ENCODE data around the gene VAMP5.
"Not testable (repeated sequence)": the region's sequence is repeated elsewhere in the genome, so short reads cannot be mapped to it uniquely, and the experiment has no call there.

Gene VAMP5

GRCh38 chr2:85584354-85584856 is at the start of gene VAMP5:
VAMP5 (plus strand) TSS chr2:85584431; CDS start chr2:85584491, 60 bp downstream.
- DNase-seq (ENCODE audit: low spot score) = peak; percentile 76

GRCh38 chr2:85534881-85535280 is 49.4 kb upstream of the VAMP5 start:
- no peak for DNase-seq (ENCODE audit: low spot score)

GRCh38 chr2:85536479-85536878 is 47.8 kb upstream of the VAMP5 start:
- no peak for DNase-seq (ENCODE audit: low spot score)

- no peak for DNase-seq (ENCODE audit: low spot score)
Observed at GRCh38 chr2:85537600-85538506, 46.4 kb upstream of the VAMP5 start.

GRCh38 chr2:85538507-85539360 is 45.5 kb upstream of the VAMP5 start, which contains the start of gene MAT2A:
MAT2A (plus strand) TSS chr2:85539168; CDS start chr2:85539288, 120 bp downstream.
- peak; percentile 78 for DNase-seq (ENCODE audit: low spot score)

- peak; percentile 15 for DNase-seq (ENCODE audit: low spot score)
Observed at GRCh38 chr2:85539361-85540132, 44.7 kb upstream of the VAMP5 start.

GRCh38 chr2:85540133-85540648 is 44.0 kb upstream of the VAMP5 start:
- no peak for DNase-seq (ENCODE audit: low spot score)

GRCh38 chr2:85541262-85541661 is 43.0 kb upstream of the VAMP5 start:
- no peak for DNase-seq (ENCODE audit: low spot score)

- DNase-seq (ENCODE audit: low spot score) = no peak
Observed at GRCh38 chr2:85541753-85542457, 42.3 kb upstream of the VAMP5 start.

GRCh38 chr2:85542777-85543176 is 41.5 kb upstream of the VAMP5 start:
- no peak for DNase-seq (ENCODE audit: low spot score)

GRCh38 chr2:85544254-85544691 is 40.0 kb upstream of the VAMP5 start:
- not testable (repeated sequence) for DNase-seq (ENCODE audit: low spot score)

- not testable (repeated sequence) for DNase-seq (ENCODE audit: low spot score)
Observed at GRCh38 chr2:85544915-85545779, 39.1 kb upstream of the VAMP5 start.

GRCh38 chr2:85545780-85546240 is 38.4 kb upstream of the VAMP5 start:
- DNase-seq (ENCODE audit: low spot score) = no peak

GRCh38 chr2:85547089-85547858 is 37.0 kb upstream of the VAMP5 start:
- no peak for DNase-seq (ENCODE audit: low spot score)

GRCh38 chr2:85547859-85548607 is 36.2 kb upstream of the VAMP5 start:
- no peak for DNase-seq (ENCODE audit: low spot score)

GRCh38 chr2:85548608-85548900 is 35.7 kb upstream of the VAMP5 start:
- no peak for DNase-seq (ENCODE audit: low spot score)

- DNase-seq (ENCODE audit: low spot score) = no peak
Observed at GRCh38 chr2:85549095-85549494, 35.1 kb upstream of the VAMP5 start.

- no peak for DNase-seq (ENCODE audit: low spot score)
Observed at GRCh38 chr2:85549826-85550225, 34.4 kb upstream of the VAMP5 start.

Measured in HuH-7.5 (cell line).